GM18951 (cell line): ENCODE results near the gene MAGI2.
"Not testable (repeated sequence)": the region's sequence is repeated elsewhere in the genome, so short reads cannot be mapped to it uniquely, and the experiment has no call there.

Experiments
- POLR2A ChIP-seq: IDR thresholded peaks from 4 replicates; pipeline ENCODE4 v1.6.1; 2011; ENCODE audit warnings: mild to moderate bottlenecking; ENCODE audit not compliant: insufficient read length, insufficient read depth; ENCODE audit errors: extremely low read depth
- in situ Hi-C: fragments of 300-500 bp; cut with MboI; formaldehyde crosslinking; loops from one replicate; pipeline ENCODE4 v1.12.0; 2022; ENCODE audit warnings: low sequenced_read_pairs, mixed read lengths, inconsistent platforms; ENCODE audit not compliant: unreplicated experiment

MAGI2 gene

DNA sequence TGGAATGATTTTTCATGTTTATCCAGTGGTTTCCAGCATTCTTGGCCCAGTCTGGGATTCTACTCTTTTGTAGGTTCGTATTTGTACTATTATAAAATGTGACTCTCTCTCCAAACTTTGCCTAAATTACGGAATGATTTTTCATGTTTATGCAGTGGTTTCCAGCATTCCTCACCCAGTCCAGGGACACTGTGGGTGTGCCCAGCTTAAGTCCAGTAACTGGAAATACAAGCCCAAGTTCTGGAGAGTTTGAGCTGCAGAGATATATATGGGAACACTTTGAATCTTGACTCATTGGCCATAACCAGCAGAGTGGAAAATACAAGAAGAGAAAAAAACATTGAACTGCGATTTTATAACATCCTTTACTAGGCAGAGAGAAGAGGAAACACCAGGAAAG, 5.9 kb upstream of the MAGI2 start:
- in situ Hi-C loops, result no loop called here
- no peak for TF ChIP-seq POLR2A

GRCh38 chr7:79458796-79459195, 5.3 kb upstream of the MAGI2 start:
- in situ Hi-C loops, result no loop called here
- TF ChIP-seq POLR2A, result no peak

DNA sequence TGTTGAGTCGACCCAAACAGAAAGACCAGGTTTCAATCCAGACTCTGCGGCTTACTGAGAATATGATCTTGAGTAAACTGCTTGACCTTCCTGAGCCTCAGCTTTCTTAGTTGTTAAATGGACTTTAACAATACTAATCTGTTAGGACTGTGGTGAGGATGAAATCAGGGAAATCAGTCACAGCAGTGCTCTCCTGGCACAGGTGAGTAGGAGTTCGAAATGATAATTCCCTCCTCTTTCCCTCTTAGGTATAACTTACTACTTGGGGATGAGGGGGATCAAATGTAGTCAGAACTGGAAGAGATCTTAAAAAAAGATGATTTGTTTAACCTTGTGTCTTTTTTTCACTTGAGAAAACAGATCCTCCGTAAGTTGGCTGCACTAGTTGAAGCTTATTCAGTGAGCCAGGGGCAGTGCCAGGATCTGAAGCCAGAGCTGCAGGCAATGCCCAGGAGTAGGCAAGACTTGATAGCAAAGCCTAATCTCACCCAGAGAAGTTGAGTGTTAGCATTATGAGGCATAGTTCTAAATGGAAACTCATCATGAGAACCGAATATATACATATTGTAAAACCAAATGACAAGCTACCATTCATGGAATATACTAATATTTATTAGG, 1.8 kb upstream of the MAGI2 start:
- TF ChIP-seq POLR2A, result no peak
- in situ Hi-C loops, result no loop called here

GRCh38 chr7:79454361-79454960, 994 bp upstream of the MAGI2 start:
- no peak for TF ChIP-seq POLR2A
- in situ Hi-C loops, result no loop called here

DNA sequence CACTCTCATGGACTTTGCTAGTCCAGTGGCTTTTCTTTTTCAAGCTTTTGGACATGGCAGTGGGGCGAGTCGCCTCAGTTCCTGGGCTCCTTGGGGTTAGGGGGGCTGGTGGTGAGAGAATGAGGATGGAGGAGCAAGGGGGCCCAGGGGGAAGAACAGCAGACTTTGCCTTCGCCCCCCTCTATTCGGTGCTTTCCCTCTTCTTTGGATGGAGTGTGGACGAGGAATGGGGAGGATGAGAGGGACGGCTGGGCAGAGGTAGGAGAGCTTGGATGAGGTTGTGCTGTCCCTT, 255 bp downstream of the MAGI2 start:
- in situ Hi-C loops, result no loop called here
- no peak for TF ChIP-seq POLR2A

GRCh38 chr7:79452495-79453265, 787 bp downstream of the MAGI2 start:
- in situ Hi-C loops, result no loop called here

DNA sequence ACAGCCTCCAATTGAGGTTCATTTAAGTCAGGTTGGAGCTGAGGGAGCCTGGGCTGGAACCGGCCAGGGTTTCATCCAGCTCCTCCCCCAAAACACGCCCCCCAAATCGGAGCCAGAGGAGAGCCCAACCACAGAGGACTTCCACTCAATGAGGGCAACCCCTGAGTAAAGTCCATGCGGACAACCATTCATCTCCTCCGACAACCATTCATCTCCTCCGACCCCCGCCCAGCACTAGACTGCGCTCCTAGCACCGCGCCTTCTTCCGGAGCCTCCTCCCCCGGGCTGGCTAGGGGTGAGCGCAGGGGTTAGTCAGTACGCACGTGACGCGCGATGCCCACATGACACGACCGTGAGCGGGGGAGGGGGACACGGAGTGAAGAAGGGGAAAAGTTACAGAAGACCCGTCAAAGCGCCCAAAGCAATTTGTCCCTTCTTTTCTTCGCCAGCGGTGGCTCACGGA, 1.4 kb downstream of the MAGI2 start:
- TF ChIP-seq POLR2A, result no peak
- in situ Hi-C loops, result no loop called here

More at GRCh38 chr7:79452495-79453265, 787 bp downstream of the MAGI2 start:
- TF ChIP-seq POLR2A, result no peak

GRCh38 chr7:79451580-79451979, 1.9 kb downstream of the MAGI2 start:
- in situ Hi-C loops, result no loop called here
- TF ChIP-seq POLR2A, result no peak

- in situ Hi-C loops, result not testable (repeated sequence)
Observed at GRCh38 chr7:79442766-79443165, 10.7 kb downstream of the MAGI2 start.

DNA sequence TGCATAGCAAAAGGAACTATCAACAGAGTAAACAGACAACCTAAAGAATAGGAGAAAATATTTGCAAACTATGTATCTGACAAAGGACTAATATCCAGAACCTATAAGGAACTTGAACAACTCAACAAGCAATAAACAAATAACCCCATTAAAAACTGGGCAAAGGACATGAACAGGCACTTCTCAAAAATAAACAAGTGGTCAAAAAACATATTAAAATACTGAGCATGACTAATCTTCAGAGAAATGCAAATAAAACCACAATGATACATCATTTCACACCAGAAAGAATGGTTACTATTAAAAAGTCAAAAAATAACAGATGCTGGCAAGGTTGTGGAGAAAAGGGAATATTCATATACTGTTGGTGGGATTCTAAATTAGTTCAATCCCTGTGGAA, 17.1 kb downstream of the MAGI2 start:
- TF ChIP-seq POLR2A, result no peak
- in situ Hi-C loops, result no loop called here

DNA sequence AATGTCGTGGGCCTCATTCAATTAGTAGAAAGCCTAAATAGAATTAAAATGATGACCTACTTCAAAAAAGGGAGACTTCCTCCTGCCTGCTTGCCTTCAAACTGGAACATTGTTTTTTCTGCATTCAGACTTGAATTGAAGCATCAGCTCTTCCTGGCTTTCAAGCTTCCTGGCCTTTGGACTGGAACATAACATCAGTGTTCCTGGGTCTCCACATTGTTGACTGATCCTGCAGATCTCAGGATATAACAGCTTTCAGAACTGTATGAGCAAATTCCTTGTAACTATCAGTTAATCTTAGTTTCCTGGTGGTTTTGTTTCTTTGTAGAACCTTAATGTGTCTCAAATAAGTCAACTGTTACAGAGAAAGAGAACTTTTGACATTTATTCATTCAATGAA, 18.6 kb downstream of the MAGI2 start:
- TF ChIP-seq POLR2A, result no peak
- in situ Hi-C loops, result no loop called here

- TF ChIP-seq POLR2A, result no peak
- in situ Hi-C loops, result no loop called here
Observed at GRCh38 chr7:79434098-79434497, 19.4 kb downstream of the MAGI2 start.

DNA sequence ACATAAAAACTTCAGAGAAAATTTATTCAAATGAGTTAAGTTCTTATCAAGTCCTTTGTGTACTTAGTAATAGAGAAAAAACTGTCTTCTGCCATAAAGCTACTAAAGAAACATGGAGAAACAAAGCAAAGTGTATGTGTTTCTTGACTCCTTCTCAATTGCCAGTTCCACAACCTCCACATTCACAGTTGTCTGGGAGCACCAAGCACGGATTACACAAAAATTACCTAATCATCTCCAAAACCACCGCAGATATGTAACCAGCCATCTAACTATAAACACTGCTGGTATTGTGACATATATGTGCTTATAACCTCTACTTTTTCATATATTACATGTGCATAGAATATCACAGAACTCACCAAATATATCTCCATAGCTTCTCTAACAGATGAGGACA, 23.1 kb downstream of the MAGI2 start:
- in situ Hi-C loops, result no loop called here
- TF ChIP-seq POLR2A, result no peak

DNA sequence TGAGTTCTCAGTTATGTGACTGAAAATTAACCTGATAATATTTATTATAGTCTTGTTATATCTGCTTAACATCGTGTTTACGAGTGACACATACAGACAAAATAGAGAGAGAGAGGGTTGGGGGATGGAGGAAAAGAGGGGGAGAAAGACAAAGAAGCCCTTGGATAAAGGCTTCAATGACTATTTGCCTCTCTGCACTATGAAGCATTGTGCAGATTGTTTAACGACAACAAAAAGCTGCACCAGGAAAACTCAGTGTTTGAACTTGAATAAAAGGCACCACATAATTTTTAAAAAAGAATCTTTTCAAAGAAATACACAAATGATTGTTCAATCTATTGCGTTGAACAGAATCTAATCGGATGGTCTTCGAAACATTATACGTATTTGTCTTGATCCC, 27.8 kb downstream of the MAGI2 start:
- TF ChIP-seq POLR2A, result no peak
- in situ Hi-C loops, result no loop called here

DNA sequence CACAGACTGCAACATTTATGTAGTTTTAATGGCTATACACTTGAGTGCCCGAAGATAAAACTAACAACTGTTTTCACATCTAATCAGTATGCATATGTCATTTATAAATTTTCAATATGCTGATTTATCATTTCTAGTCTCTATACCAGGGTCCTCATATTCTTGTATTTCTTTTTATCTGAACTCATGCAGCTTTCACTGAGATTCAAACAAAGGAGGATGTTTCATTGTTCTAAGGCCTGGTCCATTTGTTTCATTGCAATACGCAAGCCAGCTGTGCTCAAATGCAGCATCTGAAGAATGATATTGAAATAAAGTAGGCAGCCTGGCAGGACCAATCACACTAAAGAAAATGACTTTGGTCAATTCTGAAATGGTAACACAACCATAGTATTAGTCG, 31.7 kb downstream of the MAGI2 start:
- in situ Hi-C loops, result no loop called here
- no peak for TF ChIP-seq POLR2A

GRCh38 chr7:79420464-79420863, 33.0 kb downstream of the MAGI2 start:
- TF ChIP-seq POLR2A, result no peak
- in situ Hi-C loops, result no loop called here
